HepG2 (cell line): ENCODE data around the gene CASKIN2. TPM values are rescaled to one million over a fixed set of nuclear protein-coding genes. Genes with fewer than 3 reads are reported as not detected.

Experiments used
- ETV6 ChIP-seq: sonication (generic); formaldehyde crosslinking; conservative IDR thresholded peaks from 2 replicates; pipeline ENCODE4 v1.4.0; 2020; ENCODE audit warnings: missing genetic modification reagents
- FOSL1 ChIP-seq: sonication (generic); formaldehyde crosslinking; IDR thresholded peaks from 2 replicates; pipeline ENCODE4 v1.9.0; 2021; ENCODE audit warnings: missing genetic modification reagents, borderline replicate concordance
- FOXJ3 ChIP-seq: sonication (generic); formaldehyde crosslinking; IDR thresholded peaks from 2 replicates; pipeline ENCODE4 v1.4.0; 2020; ENCODE audit warnings: missing genetic modification reagents, mild to moderate bottlenecking, borderline replicate concordance
- HNF4G ChIP-seq, 2 experiments: sonication (generic) in 1 of 2; formaldehyde crosslinking in 1 of 2; IDR thresholded peaks; 2 replicates each; pipeline versions ENCODE4 v1.4.0 to v1.6.1; 2011 to 2020; ENCODE audit warnings: borderline replicate concordance in 2 of 2, low read depth in 2 of 2, mild to moderate bottlenecking in 2 of 2, low read length in 1 of 2, missing genetic modification reagents in 1 of 2, moderate library complexity in 1 of 2
- IRX3 ChIP-seq: sonication (generic); formaldehyde crosslinking; IDR thresholded peaks from 2 replicates; pipeline ENCODE4 v1.8.1; 2023; ENCODE audit warnings: mild to moderate bottlenecking, low read depth, missing genetic modification reagents, borderline replicate concordance
- KDM1A ChIP-seq: IDR thresholded peaks from 2 replicates; pipeline ENCODE4 v1.6.1; 2016; ENCODE audit warnings: missing compliant biosample characterization
- SALL1 ChIP-seq: sonication (generic); formaldehyde crosslinking; IDR thresholded peaks from 2 replicates; pipeline ENCODE4 v1.8.0; 2022; ENCODE audit warnings: mild to moderate bottlenecking, missing genetic modification reagents
- ZFP82 ChIP-seq: sonication (generic); formaldehyde crosslinking; IDR thresholded peaks from 2 replicates; pipeline ENCODE4 v1.5.1; 2020; ENCODE audit warnings: mild to moderate bottlenecking, missing genetic modification reagents, borderline replicate concordance
- ZFYVE20 ChIP-seq: sonication (generic); formaldehyde crosslinking; IDR thresholded peaks from 2 replicates; pipeline ENCODE4 v1.8.0; 2023; ENCODE audit warnings: low read depth, mild to moderate bottlenecking, moderate library complexity, missing genetic modification reagents, borderline replicate concordance
- ZNF430 ChIP-seq: sonication (generic); formaldehyde crosslinking; IDR thresholded peaks from 2 replicates; pipeline ENCODE4 v1.9.0; 2021; ENCODE audit warnings: mild to moderate bottlenecking, missing genetic modification reagents
- ZNF556 ChIP-seq: sonication (generic); formaldehyde crosslinking; IDR thresholded peaks from 2 replicates; pipeline ENCODE4 v1.4.0; 2020; ENCODE audit warnings: mild to moderate bottlenecking, missing genetic modification reagents, borderline replicate concordance
- polyA plus RNA-seq, 8 experiments: library from polyadenylated mRNA; depleted of rRNA in 3 of 8; stranded (reverse) in 7 of 8; unstranded in 1 of 8; fragments of >200 nt; fragmentation: Illumina TruSeq in 4 of 8; extraction: Trizol in 4 of 8; gene quantifications; 2 replicates each; pipeline versions ENCODE4 v1.2.1 to v1.2.3, GENCODE V29; 2011 to 2016; ENCODE audit warnings: low read depth in 4 of 8, missing spikeins in 1 of 8, mixed read lengths in 1 of 8; ENCODE audit not compliant: insufficient read depth in 1 of 8
- total RNA-seq, 5 experiments: library from RNA; depleted of rRNA; stranded (reverse); fragments of >200 nt; fragmentation: Illumina TruSeq; extraction: Trizol; gene quantifications; 2 replicates each; pipeline ENCODE4 v1.2.3, GENCODE V29; 2016; ENCODE audit warnings: low read depth in 1 of 5
- TF ChIP-seq, protein P1 (sequence below): sonication (generic); formaldehyde crosslinking; IDR thresholded peaks from 2 replicates; pipeline ENCODE4 v1.4.0; 2020; ENCODE audit warnings: missing genetic modification reagents
- TF ChIP-seq, protein P2 (sequence below): IDR thresholded peaks from 2 replicates; pipeline ENCODE4 v1.6.1; 2016
- TF ChIP-seq, protein P3 (sequence below): sonication (generic); formaldehyde crosslinking; IDR thresholded peaks from 2 replicates; pipeline ENCODE4 v1.5.0; 2020; ENCODE audit warnings: missing genetic modification reagents, mild to moderate bottlenecking, borderline replicate concordance

CASKIN2 gene
- total and polyA plus RNA-seq, 2 of the 13 experiments (the other 11 are each of a cell fraction or from before 2014, with no cell fraction given): 5.2 to 7.8 TPM

GRCh38 chr17:75459590-75460267 lies 55.6 kb downstream of the CASKIN2 start (continued):
- TF ChIP-seq, protein P1, sequence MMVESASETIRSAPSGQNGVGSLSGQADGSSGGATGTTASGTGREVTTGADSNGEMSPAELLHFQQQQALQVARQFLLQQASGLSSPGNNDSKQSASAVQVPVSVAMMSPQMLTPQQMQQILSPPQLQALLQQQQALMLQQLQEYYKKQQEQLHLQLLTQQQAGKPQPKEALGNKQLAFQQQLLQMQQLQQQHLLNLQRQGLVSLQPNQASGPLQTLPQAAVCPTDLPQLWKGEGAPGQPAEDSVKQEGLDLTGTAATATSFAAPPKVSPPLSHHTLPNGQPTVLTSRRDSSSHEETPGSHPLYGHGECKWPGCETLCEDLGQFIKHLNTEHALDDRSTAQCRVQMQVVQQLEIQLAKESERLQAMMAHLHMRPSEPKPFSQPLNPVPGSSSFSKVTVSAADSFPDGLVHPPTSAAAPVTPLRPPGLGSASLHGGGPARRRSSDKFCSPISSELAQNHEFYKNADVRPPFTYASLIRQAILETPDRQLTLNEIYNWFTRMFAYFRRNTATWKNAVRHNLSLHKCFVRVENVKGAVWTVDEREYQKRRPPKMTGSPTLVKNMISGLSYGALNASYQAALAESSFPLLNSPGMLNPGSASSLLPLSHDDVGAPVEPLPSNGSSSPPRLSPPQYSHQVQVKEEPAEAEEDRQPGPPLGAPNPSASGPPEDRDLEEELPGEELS (CRISPR knock-in tag): peak; percentile 84
- TF ChIP-seq HNF4G (IDR thresholded peaks at IDR 0.05; ENCODE audit: borderline replicate concordance, low read depth, low read length) (no peak), HNF4G (CRISPR knock-in tag; IDR thresholded peaks at IDR 0.05; ENCODE audit: borderline replicate concordance, low read depth) (no peak), SALL1 (peak; percentile 91), FOSL1 (no peak), KDM1A (CRISPR knock-in tag) (no peak), IRX3 (CRISPR knock-in tag) (no peak), ZNF556 (CRISPR knock-in tag) (no peak), ZNF430 (CRISPR knock-in tag) (no peak), ZFYVE20 (no peak), ZFP82 (no peak), FOXJ3 (CRISPR knock-in tag) (peak; percentile 85), ETV6 (CRISPR knock-in tag) (no peak)
- TF ChIP-seq, protein P2, sequence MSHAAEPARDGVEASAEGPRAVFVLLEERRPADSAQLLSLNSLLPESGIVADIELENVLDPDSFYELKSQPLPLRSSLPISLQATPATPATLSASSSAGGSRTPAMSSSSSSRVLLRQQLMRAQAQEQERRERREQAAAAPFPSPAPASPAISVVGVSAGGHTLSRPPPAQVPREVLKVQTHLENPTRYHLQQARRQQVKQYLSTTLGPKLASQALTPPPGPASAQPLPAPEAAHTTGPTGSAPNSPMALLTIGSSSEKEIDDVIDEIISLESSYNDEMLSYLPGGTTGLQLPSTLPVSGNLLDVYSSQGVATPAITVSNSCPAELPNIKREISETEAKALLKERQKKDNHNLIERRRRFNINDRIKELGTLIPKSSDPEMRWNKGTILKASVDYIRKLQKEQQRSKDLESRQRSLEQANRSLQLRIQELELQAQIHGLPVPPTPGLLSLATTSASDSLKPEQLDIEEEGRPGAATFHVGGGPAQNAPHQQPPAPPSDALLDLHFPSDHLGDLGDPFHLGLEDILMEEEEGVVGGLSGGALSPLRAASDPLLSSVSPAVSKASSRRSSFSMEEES (CRISPR knock-in tag): peak; percentile 98
- TF ChIP-seq, protein P3, sequence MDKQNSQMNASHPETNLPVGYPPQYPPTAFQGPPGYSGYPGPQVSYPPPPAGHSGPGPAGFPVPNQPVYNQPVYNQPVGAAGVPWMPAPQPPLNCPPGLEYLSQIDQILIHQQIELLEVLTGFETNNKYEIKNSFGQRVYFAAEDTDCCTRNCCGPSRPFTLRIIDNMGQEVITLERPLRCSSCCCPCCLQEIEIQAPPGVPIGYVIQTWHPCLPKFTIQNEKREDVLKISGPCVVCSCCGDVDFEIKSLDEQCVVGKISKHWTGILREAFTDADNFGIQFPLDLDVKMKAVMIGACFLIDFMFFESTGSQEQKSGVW: no peak
